DND-41 (cell line): Measurements from ENCODE around the gene HPS3.

ENCODE experiments used
- CTCF ChIP-seq: IDR thresholded peaks from 2 replicates; pipeline ENCODE4 v1.5.1; 2012; ENCODE audit warnings: borderline replicate concordance, low read length, moderate library complexity, mild to moderate bottlenecking; ENCODE audit not compliant: poor library complexity, severe bottlenecking; ENCODE audit errors: extremely low read depth
- EZH2 ChIP-seq: IDR thresholded peaks from 3 replicates; pipeline ENCODE4 v1.6.1; 2012; ENCODE audit warnings: borderline replicate concordance, low read depth, mild to moderate bottlenecking, moderate library complexity, low read length, inconsistent platforms; ENCODE audit not compliant: severe bottlenecking

GRCh38 chr3:149101154-149101553 is 28.3 kb upstream of the HPS3 start:
- TF ChIP-seq CTCF (no peak), EZH2 (no peak)
